NCI-H1436 (cell line): ENCODE results near the gene NSD2.
"Not testable (repeated sequence)": the region's sequence is repeated elsewhere in the genome, so short reads cannot be mapped to it uniquely, and the experiment has no call there.

Experiments used
- DNase-seq: peaks from one replicate; lab custom pipeline; 2025; lab: John Stamatoyannopoulos, UW

Gene NSD2

DNA sequence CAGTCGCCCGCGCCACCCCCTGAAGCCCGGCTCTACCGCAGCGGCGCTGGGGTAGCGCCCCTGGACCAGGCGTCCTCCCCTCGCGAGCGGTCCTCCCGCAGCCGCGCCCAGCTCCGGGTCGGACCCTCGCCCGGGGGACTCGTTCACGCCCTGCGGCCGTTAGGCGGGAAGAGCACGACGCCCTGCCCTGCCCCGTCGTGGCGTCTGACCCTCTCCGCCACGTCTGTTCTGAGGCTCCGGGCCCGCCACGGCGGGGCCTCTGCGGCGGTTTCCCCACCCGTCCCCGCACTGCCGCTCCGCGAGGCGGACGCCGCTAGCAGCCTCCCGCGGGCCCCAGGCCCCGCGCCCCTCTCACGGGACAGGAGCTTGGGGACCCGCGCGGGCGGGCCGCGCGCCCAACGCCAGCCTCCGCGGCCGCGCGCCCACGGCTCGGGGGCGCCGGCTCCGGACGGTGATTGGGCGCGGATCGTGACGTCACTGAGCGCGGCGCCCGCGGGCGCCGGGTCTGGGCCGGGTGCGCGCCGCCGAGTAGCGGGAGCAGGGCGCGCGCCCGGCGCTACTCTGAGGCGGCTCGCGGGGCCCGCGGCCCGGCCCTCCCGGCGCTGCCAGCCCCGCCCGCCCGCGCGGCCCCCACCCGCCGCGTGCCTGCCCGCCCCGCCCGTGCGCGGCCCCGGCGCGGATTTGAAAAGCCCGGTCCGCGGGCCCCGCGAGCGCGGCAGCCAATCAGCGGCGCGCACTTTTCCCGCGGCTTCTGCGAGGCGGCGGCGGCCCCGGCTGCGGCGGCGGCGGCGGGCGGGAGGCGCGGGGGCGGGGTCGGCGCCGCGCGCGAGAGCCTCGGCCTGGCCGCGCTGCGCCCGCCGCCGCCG, at the start of gene NSD2:
Gene NSD2 (plus strand): TSS at position 816 of the 866 bp plus-strand sequence. CDS start 29,262 bp downstream, outside the sequence.
- DNase-seq, result peak; percentile 90

GRCh38 chr4:1821679-1822567, 49.3 kb upstream of the NSD2 start:
- DNase-seq, result no peak

GRCh38 chr4:1822568-1823544, 48.3 kb upstream of the NSD2 start:
- DNase-seq, result no peak

DNA sequence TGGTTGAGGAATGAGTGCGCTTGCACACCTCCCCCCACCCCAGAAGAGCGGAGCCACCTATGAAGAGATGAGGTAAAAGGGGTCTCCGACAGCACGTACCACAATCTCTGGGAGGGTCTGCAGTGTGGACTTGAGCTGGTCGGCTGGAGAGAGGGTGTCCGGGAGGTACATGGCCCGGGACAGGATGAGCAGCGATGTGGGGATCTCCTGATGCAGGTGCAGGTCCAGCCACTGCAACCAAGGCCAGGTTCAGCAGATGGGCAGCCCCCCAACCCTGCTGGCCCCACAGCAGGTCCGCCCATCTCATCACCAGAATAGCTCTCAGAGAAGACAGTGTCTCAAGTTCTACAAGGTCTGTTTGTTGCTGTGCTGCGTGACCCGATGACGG, 47.7 kb upstream of the NSD2 start:
- no peak for DNase-seq

- no peak for DNase-seq
Measured at GRCh38 chr4:1824746-1825145, 46.4 kb upstream of the NSD2 start.

DNA sequence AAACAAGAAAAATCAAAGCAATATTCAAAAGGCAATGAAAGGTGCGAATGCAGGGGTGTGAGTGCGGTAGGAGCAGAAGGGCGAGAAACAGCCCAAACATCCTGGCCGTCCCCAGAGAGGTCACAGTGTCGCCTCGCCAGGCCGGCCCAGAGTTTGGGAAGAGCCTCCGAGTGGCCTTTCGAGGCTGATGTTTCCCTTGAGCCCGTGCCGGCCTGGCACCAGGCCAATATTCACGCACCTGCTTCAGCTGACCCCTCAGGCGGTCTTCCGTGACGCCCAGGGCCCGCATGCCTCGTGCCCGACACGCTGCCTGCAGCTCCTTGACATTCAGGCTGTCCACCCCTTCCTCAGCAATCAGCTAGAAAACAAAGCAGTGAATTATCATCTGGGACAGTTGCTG, 45.9 kb upstream of the NSD2 start:
- DNase-seq, result no peak

DNA sequence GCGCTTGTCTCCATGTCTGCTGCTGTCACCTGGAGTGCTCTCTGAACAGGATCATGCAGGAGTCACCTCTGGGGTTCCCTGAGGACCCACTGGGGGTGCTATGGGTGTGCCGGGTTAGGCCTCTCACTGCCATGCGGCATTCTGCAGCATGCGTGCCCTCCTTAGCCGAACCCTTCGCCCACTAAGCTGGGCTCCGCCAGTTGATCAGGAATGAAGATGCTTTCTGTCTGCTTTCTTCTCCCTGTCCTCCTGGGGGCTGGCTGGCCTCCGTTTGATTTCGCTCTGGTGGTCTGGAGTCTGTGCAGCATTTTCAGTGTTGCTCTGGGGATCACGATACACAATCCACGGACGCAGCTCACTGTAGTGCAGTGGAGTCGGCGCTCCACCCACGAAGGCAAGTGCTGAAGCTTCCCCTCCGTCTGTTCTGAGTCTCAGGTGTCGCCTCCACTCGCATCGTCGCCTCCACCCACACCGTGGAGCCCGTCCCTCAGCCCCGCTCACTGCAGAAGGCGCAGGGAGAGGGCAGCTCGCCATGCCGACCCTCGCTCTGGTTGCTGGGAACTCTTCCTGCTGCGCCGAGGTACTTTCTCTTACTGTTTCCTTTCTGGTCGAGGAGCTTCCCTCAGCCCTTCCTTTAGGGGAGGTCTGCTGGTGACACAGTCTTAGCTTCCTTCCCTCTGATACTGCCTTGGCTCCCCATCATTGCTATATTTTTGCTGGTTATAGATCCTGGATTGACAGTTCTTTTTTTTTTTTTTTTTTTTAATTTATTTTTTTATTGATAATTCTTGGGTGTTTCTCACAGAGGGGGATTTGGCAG, 44.5 kb upstream of the NSD2 start:
- DNase-seq, result no peak

- DNase-seq, result no peak
Measured at GRCh38 chr4:1830234-1830633, 41.0 kb upstream of the NSD2 start.

- DNase-seq, result no peak
Measured at GRCh38 chr4:1830642-1831228, 40.5 kb upstream of the NSD2 start.

- DNase-seq, result no peak
Measured at GRCh38 chr4:1831331-1831730, 39.9 kb upstream of the NSD2 start.

DNA sequence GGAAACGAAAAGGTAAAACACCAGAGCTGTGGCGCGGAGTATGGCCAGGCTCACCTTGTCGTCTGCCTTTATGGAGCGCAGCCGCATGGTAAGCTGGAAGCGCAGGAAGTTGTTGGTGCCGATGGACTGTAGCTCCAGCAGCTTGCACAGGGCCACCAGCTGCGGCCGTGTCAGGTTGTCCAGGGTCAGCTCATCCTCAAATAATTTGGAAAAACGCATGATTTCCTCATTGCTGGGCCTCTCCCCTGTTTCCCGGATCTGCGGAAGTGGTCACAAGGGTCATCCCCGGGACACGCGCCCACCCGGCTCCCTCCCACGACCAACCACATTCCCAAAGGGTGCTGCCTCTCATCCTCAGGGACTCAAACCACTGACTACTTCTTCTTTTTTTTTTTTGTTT, 38.5 kb upstream of the NSD2 start:
- no peak for DNase-seq

DNA sequence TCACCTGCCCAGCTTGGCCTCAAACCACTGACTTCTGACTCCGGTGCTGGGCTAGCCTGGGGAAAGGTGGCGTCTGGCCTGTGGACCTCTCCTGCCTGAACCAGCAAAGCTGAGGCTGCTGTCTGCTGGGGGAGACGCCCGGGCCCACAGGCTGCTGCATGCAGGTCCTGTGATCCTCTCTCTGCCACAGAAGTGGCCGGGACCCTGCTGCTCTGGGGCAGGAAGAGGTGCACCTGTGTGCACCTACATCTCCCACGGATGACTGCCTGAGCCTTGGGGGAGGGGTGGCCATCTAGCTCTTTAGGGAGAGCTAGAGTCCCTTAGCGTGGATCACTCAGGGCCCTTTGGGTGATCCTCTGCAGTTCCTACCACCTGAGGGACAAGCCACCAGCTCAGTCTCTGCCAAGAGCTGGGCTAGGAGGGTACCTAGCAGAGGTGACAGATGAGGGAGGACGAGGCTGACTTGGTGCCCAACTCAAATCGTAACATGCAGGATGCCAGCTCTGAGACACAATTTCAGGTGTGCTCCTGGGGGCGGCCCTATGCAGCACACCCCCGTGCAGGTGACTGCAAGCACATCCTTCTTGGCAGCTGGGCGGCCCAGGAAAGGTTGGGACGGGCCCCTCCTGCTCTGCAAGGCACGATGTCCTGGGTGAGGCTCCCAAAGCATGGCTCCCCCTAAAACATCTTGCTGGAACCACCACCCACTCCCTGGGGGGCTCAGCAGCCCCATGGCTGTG, 37.7 kb upstream of the NSD2 start:
- no peak for DNase-seq

DNA sequence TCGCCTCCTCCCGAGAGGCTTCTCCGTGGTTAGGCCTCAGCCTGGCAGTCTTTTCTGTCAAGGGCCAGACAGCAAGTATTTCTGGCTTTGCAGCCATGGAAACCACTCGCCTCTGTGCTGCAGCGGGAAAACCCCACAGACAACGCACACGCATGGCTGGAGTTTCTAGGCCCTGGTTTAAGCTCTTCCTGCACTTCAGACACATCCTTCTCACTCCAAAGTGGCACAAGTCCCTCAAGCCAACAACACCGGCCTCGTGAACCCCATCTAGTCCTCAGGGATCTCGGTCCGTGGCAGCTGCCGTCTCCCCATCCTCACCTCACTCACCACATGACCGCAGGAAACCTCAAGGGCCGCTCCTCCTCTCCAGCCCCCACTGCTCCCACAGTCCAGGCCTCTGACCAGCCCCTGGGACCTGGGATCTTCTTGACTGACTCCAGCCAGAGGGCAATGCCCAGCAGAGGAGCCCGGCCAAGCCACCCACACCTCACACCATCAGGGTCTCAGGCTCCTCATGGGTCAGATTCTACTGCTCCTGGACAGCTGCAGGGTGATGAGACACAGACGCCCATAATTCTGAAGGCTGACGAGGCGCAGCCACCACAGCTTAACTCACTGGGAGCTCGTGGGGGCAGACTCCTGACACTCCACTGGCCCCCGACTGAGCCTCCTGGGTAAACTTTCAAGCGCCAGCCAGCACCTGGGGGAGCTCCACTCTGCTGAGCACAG, 37.0 kb upstream of the NSD2 start:
- DNase-seq, result no peak

DNA sequence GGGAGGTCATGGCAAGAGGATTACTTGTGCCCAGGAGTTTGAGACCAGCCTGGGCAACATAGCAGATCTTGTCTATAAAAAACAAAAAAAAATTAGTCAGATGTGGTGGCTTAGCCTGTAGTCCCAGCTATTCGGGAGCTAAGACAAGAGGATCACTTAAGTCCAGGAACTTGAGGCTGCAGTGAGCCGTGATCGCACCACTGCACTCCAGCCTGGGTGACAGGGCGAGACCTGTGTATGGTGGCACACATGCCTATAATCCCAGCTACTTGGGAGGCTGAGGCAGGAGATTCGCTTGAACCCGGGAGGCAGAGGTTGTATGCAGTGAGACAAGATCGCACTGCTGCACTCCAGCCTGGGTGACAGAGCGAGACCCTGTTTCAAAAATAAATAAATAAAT, 35.4 kb upstream of the NSD2 start:
- not testable (repeated sequence) for DNase-seq

DNA sequence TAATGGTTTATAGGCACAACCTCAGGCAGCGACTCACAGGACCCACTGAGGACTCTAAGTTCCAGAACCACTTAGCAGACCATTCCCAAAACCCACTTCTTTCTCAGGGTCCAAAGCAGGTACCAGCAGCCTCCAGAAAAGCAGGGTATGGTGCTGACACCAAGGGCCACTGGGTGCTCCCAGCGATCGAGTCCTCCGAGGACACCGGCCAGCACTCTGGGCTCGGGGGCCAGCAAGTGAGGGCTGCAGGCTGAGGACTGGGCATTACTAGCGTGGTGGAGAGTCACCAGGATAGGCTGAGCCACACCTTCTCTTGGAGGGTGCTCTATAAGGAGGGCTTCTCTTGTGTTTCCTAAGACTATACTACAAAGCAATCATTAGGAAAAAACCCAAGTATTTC, 34.5 kb upstream of the NSD2 start:
- DNase-seq, result no peak

DNA sequence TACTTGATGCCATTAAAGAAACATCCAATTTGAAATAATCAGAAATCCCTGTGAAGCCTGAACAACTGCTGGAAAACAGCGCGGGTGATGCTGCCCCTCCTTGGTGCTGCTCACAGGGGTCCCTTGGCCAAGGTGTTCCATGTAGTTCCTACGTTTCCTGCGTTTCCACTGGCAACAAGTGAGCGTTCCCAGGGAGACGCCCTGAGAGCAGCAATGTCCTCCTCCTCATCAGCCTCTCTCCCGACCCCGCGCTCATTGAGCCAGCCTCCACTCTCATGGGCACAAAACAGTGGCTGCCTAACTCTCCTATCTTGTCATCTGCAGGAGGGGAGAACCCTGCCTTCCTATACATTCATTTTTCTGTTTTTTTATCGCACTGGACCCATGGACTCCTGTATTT, 34.1 kb upstream of the NSD2 start:
- DNase-seq, result no peak

GRCh38 chr4:1839282-1839681, 31.9 kb upstream of the NSD2 start:
- no peak for DNase-seq

GRCh38 chr4:1841201-1841886, 29.8 kb upstream of the NSD2 start:
- no peak for DNase-seq

DNA sequence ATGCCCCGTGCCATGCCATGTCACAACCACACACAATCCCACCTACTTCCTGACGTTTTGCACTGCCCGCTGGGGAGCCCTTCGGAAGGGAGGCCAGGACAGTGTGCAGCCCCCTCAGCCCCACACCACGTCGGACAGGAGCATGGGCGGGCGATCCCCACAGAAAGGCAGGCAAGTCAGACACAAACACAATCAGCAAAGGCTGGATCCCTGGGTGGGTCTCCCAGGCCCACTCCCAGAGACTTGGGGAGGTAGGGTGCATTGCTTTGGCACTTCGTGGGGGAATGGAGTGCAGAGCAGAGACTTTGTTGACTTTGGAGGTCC, 29.3 kb upstream of the NSD2 start:
- no peak for DNase-seq
